ENCODE data around the gene AURKB. TPM values are rescaled to one million over a fixed set of nuclear protein-coding genes. Genes with fewer than 3 reads are reported as not detected.
A peak's percentile ranks its signal among the peaks of the same experiment; 100 is the strongest.

The AURKB gene
- total and polyA plus RNA-seq, 2 of the 4 experiments (the other 2 are of a cell fraction), result 45.9 to 62.0 TPM

- H3K4me1 ChIP-seq (ENCODE audit: control insufficient read depth, insufficient read depth, low read length), result peaks cover 13% of the 10 kb centered on the region
- BruUV-seq (replicated peaks), result no TSS peak
- peak overlapping the region; percentile 67 for H3K4me2 ChIP-seq (ENCODE audit: low read depth, low read length)
- no peak for ATAC-seq (ENCODE audit: low read depth)
- H2BK120ac ChIP-seq (ENCODE audit: low read depth, low read length), result peak overlapping the region; percentile 45; the same call in 1 of the 2 replicates
- peak overlapping the region; percentile 23; the same call in 1 of the 2 replicates for H2BK20ac ChIP-seq (ENCODE audit: low read depth, low read length)
- H3K14ac ChIP-seq (replicated peaks; ENCODE audit: low read depth, low read length), result peak overlapping the region; percentile 56; the same call in 1 of the 2 replicates
- H3K36me3 ChIP-seq (ENCODE audit: control insufficient read depth, insufficient read depth, low read length), result no peaks in the 10 kb centered on the region
- ChIA-PET CTCF (interaction anchor here (1.5 kb wide), 1 partner anchor 71 kb away, joined by 6 read pairs; no protein-coding TSS in a partner anchor), POLR2A (ENCODE audit: unreplicated experiment) (interaction anchor here (0.6 to 0.8 kb wide), 2 partner anchors 31 to 53 kb away, joined by 4 to 5 read pairs; no protein-coding TSS in a partner anchor)
- no peak for DNase-seq
- peak overlapping the region; percentile 65 for H2BK5ac ChIP-seq (ENCODE audit: low read depth, low read length, poor library complexity, severe bottlenecking)
- peaks cover 22% of the 10 kb centered on the region for H4K20me1 ChIP-seq (ENCODE audit: insufficient read depth, low read length)
- peak overlapping the region; percentile 97 for H2AFZ ChIP-seq (replicated peaks; ENCODE audit: low read length, poor library complexity)
- H3K4me3 ChIP-seq (ENCODE audit: insufficient read depth, low read depth, low read length), result peak overlapping the region; percentile 25; the same call in 1 of the 2 replicates
- H3K9ac ChIP-seq (ENCODE audit: low read depth, low read length), result no peak overlapping the region; the same call in 1 of the 2 replicates
- no peak for TF ChIP-seq POLR2A (IDR thresholded peaks at IDR 0.05; ENCODE audit: low read depth, low read length)
- TF ChIP-seq RFX5 (IDR thresholded peaks at IDR 0.05; ENCODE audit: low read depth, low read length), result no peak
- TF ChIP-seq RCOR1 (IDR thresholded peaks at IDR 0.05; ENCODE audit: insufficient replicate concordance, low read length), result no peak
- no peak for TF ChIP-seq BHLHE40 (IDR thresholded peaks at IDR 0.05; ENCODE audit: low read depth, low read length)
- TF ChIP-seq CHD1 (IDR thresholded peaks at IDR 0.05; ENCODE audit: low read depth, low read length), result no peak
- no peak for TF ChIP-seq MAZ (IDR thresholded peaks at IDR 0.05; ENCODE audit: borderline replicate concordance, low read depth, low read length)
- TF ChIP-seq MXI1 (IDR thresholded peaks at IDR 0.05; ENCODE audit: borderline replicate concordance, low read depth, low read length), result no peak
- no peak for TF ChIP-seq SMC3 (IDR thresholded peaks at IDR 0.05; ENCODE audit: low read depth, low read length)
- TF ChIP-seq CTCF (conservative IDR thresholded peaks at IDR 0.05; ENCODE audit: low read depth, low read length), result no peak
- TF ChIP-seq, protein P1, sequence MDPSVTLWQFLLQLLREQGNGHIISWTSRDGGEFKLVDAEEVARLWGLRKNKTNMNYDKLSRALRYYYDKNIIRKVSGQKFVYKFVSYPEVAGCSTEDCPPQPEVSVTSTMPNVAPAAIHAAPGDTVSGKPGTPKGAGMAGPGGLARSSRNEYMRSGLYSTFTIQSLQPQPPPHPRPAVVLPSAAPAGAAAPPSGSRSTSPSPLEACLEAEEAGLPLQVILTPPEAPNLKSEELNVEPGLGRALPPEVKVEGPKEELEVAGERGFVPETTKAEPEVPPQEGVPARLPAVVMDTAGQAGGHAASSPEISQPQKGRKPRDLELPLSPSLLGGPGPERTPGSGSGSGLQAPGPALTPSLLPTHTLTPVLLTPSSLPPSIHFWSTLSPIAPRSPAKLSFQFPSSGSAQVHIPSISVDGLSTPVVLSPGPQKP (IDR thresholded peaks at IDR 0.05; ENCODE audit: borderline replicate concordance, low read depth, low read length), result no peak
- 20% methylated on average over 2 of the region's 6 CpGs; no CpG with 5 or more reads in 1 of the 2 experiments for WGBS, 2 experiments (ENCODE audit: extremely low coverage in 2 of 2, insufficient read length in 1 of 2)
- H3K56ac ChIP-seq (ENCODE audit: extremely low read depth, insufficient read depth, low read length), result no peak overlapping the region
- H2AK5ac ChIP-seq (ENCODE audit: low read depth, low read length), result peak overlapping the region; percentile 63; the same call in 1 of the 2 replicates
- in situ Hi-C loops (cut with MboI; ENCODE audit: low sequenced_read_pairs), result no loop called here
- peak overlapping the region; percentile 33; the same call in 1 of the 2 replicates for H3K18ac ChIP-seq (ENCODE audit: low read depth, low read length)
- dilution Hi-C loops (cut with HindIII; ENCODE audit: low sequenced_read_pairs, unreplicated experiment), result no loop called here
- peak overlapping the region; percentile 78 for H4K91ac ChIP-seq (ENCODE audit: insufficient read depth, low read depth, low read length)
- peak overlapping the region; percentile 70 for H3K4ac ChIP-seq (ENCODE audit: low read depth, low read length)
- peaks cover 0 to 21% of the 10 kb centered on the region in 2 experiments; a peak in 2 of 4 replicates for H3K79me1 ChIP-seq (ENCODE audit: low read depth in 1 of 2, low read length in 2 of 2)
- no peak overlapping the region for H3K23ac ChIP-seq (ENCODE audit: low read depth, low read length)
- no peaks in the 10 kb centered on the region for H3K27me3 ChIP-seq (ENCODE audit: control insufficient read depth, insufficient read depth, low read length)
- intact Hi-C loops (cut with micrococcal nuclease), result no loop called here
- H3K9me3 ChIP-seq (ENCODE audit: control insufficient read depth, insufficient read depth, low read length), result no peaks in the 10 kb centered on the region
- H2AK9ac ChIP-seq (replicated peaks; ENCODE audit: low read depth, low read length, poor library complexity), result peak overlapping the region; percentile 93
- peak overlapping the region; percentile 41 for H3K27ac ChIP-seq (ENCODE audit: insufficient read depth, low read length)
- peaks cover 21% of the 10 kb centered on the region for H3K9me1 ChIP-seq (ENCODE audit: insufficient read depth, low read length)
- peak overlapping the region; percentile 63 to 93 for H4K8ac ChIP-seq (ENCODE audit: low read depth in 2 of 2, low read length in 2 of 2)
- H4K5ac ChIP-seq (ENCODE audit: low read depth, low read length), result peak overlapping the region; percentile 95
- H2BK15ac ChIP-seq (ENCODE audit: low read depth, low read length), result peak overlapping the region; percentile 81; the same call in 2 of the 3 replicates
Measured at GRCh38 chr17:8190506-8190905, 19.9 kb downstream of the AURKB start.
